Heart left ventricle (tissue), 16 donors: Measurements from ENCODE around the gene KCTD18. TPM values are rescaled to one million over a fixed set of nuclear protein-coding genes. Genes with fewer than 3 reads are reported as not detected.

Experiments
- ATAC-seq, 4 donors: fragments of 200-7000 bp; cut with Tn5 transposase; one replicate each; pipeline ENCODE4 v1.9.1; 2020 to 2022; ENCODE audit warnings: moderate library complexity in 4 of 4, mild to moderate bottlenecking in 3 of 4, moderate number of reproducible peaks in 1 of 4
- DNase-seq, 5 donors: peaks; one replicate each; pipeline ENCODE4 v3.0.0-alpha.2; 2020
- H3K27ac ChIP-seq, 12 donors: fragments of 200-600 bp; sonication (generic) in 4 of 12; one replicate each; pipeline versions ENCODE4 v1.5.0 to v1.8.0; 2016 to 2022; ENCODE audit warnings: mild to moderate bottlenecking in 2 of 12
- H3K27me3 ChIP-seq, 9 donors: fragments of 200-600 bp; sonication (generic) in 2 of 9; one replicate each; pipeline versions ENCODE4 v1.5.1 to v1.8.0; 2016 to 2022; ENCODE audit warnings: mild to moderate bottlenecking in 3 of 9
- H3K36me3 ChIP-seq, 9 donors: fragments of 200-600 bp; sonication (generic) in 2 of 9; one replicate each; pipeline versions ENCODE4 v1.5.0 to v1.8.0; 2018 to 2022; ENCODE audit warnings: mild to moderate bottlenecking in 2 of 9
- H3K4me1 ChIP-seq, 12 donors: fragments of 200-600 bp; sonication (generic) in 4 of 12; one replicate each; pipeline versions ENCODE4 v1.5.0 to v1.8.0; 2016 to 2022; ENCODE audit warnings: mild to moderate bottlenecking in 3 of 12
- H3K4me3 ChIP-seq, 12 donors: fragments of 200-600 bp; sonication (generic) in 4 of 12; one replicate each; pipeline versions ENCODE4 v1.5.0 to v1.8.0; 2017 to 2022; ENCODE audit warnings: mild to moderate bottlenecking in 9 of 12, moderate library complexity in 4 of 12
- H3K9me3 ChIP-seq, 12 donors: fragments of 200-600 bp; sonication (generic) in 4 of 12; one replicate each; pipeline versions ENCODE4 v1.5.0 to v1.8.0; 2016 to 2022; ENCODE audit warnings: mild to moderate bottlenecking in 1 of 12
- POLR2A ChIP-seq, 2 donors: fragments of 450-650 bp; IDR thresholded peaks; one replicate each; pipeline ENCODE4 v1.6.1; 2017; ENCODE audit warnings: antibody characterized with exemption in 2 of 2, mild to moderate bottlenecking in 2 of 2, moderate library complexity in 2 of 2
- WGBS, 4 donors: extraction: QIAGEN DNeasy Blood & Tissue Kit in 2 of 4; methylation state at CpG; one replicate each; pipeline versions ENCODE4 v1.1.5 to v1.1.7; 2013 to 2018; 5-methylcytosine and 5-hydroxymethylcytosine counted together
- intact Hi-C, 10 donors: fragments of 100-400 bp; cut with DNase I; formaldehyde crosslinking; loops; one replicate each; pipeline versions ENCODE4 v1.11.1 to v1.14.2; 2022
- polyA plus RNA-seq, 2 donors: library from polyadenylated mRNA; stranded (reverse); fragments of 200-250 nt; gene quantifications; one replicate each; pipeline ENCODE4 v1.2.3, GENCODE V29; 2013
- total RNA-seq, 9 donors: library from RNA; depleted of rRNA in 2 of 9; stranded (reverse); fragments of >200 nt in 2 of 9; fragmentation: NEBNext Ultra II Directional in 3 of 9; extraction: Animal tissue kit (Norgen Biotek cat#: 25700) in 3 of 9; gene quantifications; one replicate each; pipeline versions ENCODE4 v1.1.0 to v1.2.4, GENCODE V29; 2016 to 2023
- TF ChIP-seq, protein P1 (sequence below), 12 donors: fragments of 200-600 bp; sonication (generic) in 4 of 12; IDR thresholded peaks; one replicate each; pipeline versions ENCODE4 v1.5.0 to v1.8.0; 2018 to 2022; ENCODE audit warnings: antibody characterized with exemption in 12 of 12, mild to moderate bottlenecking in 5 of 12
- donor health status: ischemic (EF 13 %, LVEDD 7.1; RV severe dilation, severe dysfunction).
- donor health status: healthy with polysubstance abuse.
- donor health status: DM: no; HTN: yes; CAD: no.
- donor health status: DM: no; HTN: no; CAD: no.
- donor health status: ischemic (EF 25% LVEDD 6.9; RV normal size, moderate dysfunction).
- donor health status: ischemic (EF 25% LVEDD 5.7; RV mildly dilated, moderate dysfunction).
- donor health status: healthy.
- donor health status: DM: yes; HTN: yes; CAD: no.
- donor health status: ischemic (EF 35%, LVEDD 5.7; RV mildly dilated, moderate dysfunction).
- donor health status: nonischemic (EF 11% LVEDD 7.7; RV severe dilation, severe dysfunction).
- donor health status: DM: yes; HTN: yes; CAD: no.
- donor health status: PGD.
- donor health status: ischemic (EF 29% LVEDD 5.4; RV normal size, mild dysfunction).
- donor health status: nonischemic (EF 23%, LVEDD 6.1; RV moderate dilation, normal function).

Gene KCTD18
- total and polyA plus RNA-seq, 11 donors = 3.6 to 16.0 (median 11.8) TPM

GRCh38 chr2:200498402-200499162 is 11.3 kb downstream of the KCTD18 start:
- no peak for TF ChIP-seq POLR2A (IDR thresholded peaks at IDR 0.05)
- Histone ChIP-seq H3K27me3 (no peaks in the 10 kb centered on the region), H3K36me3 (peaks cover 0 to 70% (median 61%) of the 10 kb centered on the region in 9 donors), H3K4me3 (no peak overlapping the region), H3K27ac (no peak overlapping the region), H3K9me3 (no peaks in the 10 kb centered on the region), H3K4me1 (no peaks in the 10 kb centered on the region)
- intact Hi-C loops = no loop called here
- WGBS, 4 donors = 89 to 96% (median 91%) methylated on average over 2 of the region's 2 CpGs
- ATAC-seq (no peak), DNase-seq (no peak)

DNA sequence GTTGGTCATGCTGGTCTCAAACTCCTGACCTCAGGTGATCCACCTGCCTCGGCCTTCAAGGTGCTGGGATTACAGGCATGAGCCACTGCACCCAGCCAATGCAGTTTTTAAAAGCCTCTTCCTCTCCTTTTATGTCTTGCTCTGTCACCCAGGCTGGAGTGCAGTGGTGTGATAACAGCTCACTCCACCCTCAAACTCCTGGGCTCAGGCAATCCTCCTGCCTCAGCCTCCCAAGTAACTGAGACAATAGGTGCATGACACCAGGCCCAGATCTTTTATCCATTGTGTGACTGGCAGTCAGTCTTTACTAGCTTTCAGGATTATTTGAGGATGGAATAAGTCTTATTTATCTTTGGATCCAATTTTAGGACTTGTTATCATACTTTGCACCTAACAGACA is 13.2 kb downstream of the KCTD18 start:
- ATAC-seq (no peak), DNase-seq (no peak)
- 89 to 100% (median 97%) methylated on average over 1 of the region's 1 CpG for WGBS, 4 donors
- Histone ChIP-seq H3K9me3 (no peaks in the 10 kb centered on the region), H3K27me3 (no peaks in the 10 kb centered on the region), H3K4me3 (no peak overlapping the region), H3K4me1 (no peaks in the 10 kb centered on the region), H3K36me3 (peaks cover 0 to 75% (median 68%) of the 10 kb centered on the region in 9 donors), H3K27ac (no peak overlapping the region)
- TF ChIP-seq, protein P1, sequence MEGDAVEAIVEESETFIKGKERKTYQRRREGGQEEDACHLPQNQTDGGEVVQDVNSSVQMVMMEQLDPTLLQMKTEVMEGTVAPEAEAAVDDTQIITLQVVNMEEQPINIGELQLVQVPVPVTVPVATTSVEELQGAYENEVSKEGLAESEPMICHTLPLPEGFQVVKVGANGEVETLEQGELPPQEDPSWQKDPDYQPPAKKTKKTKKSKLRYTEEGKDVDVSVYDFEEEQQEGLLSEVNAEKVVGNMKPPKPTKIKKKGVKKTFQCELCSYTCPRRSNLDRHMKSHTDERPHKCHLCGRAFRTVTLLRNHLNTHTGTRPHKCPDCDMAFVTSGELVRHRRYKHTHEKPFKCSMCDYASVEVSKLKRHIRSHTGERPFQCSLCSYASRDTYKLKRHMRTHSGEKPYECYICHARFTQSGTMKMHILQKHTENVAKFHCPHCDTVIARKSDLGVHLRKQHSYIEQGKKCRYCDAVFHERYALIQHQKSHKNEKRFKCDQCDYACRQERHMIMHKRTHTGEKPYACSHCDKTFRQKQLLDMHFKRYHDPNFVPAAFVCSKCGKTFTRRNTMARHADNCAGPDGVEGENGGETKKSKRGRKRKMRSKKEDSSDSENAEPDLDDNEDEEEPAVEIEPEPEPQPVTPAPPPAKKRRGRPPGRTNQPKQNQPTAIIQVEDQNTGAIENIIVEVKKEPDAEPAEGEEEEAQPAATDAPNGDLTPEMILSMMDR (IDR thresholded peaks at IDR 0.05) = no peak
- no peak for TF ChIP-seq POLR2A (IDR thresholded peaks at IDR 0.05)
- intact Hi-C loops = no loop called here

GRCh38 chr2:200494048-200494447 is 15.8 kb downstream of the KCTD18 start:
- Histone ChIP-seq H3K4me1 (no peaks in the 10 kb centered on the region), H3K27ac (no peak overlapping the region), H3K4me3 (no peak overlapping the region), H3K27me3 (no peaks in the 10 kb centered on the region), H3K36me3 (peaks cover 2 to 100% (median 93%) of the 10 kb centered on the region in 9 donors), H3K9me3 (no peaks in the 10 kb centered on the region)
- WGBS, 4 donors = 71 to 98% (median 95%) methylated on average over 2 of the region's 2 CpGs
- TF ChIP-seq, protein P1 (IDR thresholded peaks at IDR 0.05) = no peak
- TF ChIP-seq POLR2A (IDR thresholded peaks at IDR 0.05) = no peak
- ATAC-seq (no peak), DNase-seq (no peak)
- intact Hi-C loops = no loop called here

DNA sequence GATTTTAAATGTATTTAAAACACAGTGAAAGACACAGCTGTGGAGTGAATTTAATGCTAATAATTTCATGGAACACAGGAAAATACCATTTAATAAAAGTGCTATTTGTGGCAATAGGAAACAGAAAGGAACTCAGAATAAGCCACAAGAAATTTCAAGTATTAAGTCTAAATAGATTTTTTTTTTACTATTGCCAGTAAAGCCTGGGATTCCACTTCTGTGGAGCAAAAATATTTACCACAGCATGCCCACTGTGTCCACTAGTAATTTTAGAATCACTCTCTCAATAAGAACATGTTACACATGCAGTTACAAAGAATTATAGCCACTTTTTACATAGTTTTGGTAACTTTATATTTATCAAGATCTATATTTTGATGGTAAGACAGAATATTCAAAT is 17.2 kb downstream of the KCTD18 start:
- DNase-seq (no peak), ATAC-seq (no peak)
- Histone ChIP-seq H3K4me1 (no peaks in the 10 kb centered on the region), H3K4me3 (no peak overlapping the region), H3K27me3 (no peaks in the 10 kb centered on the region), H3K36me3 (peaks cover 2 to 94% (median 83%) of the 10 kb centered on the region in 9 donors), H3K9me3 (no peaks in the 10 kb centered on the region), H3K27ac (no peak overlapping the region)
- intact Hi-C loops = no loop called here
- TF ChIP-seq, protein P1 (IDR thresholded peaks at IDR 0.05) = no peak
- TF ChIP-seq POLR2A (IDR thresholded peaks at IDR 0.05) = no peak

DNA sequence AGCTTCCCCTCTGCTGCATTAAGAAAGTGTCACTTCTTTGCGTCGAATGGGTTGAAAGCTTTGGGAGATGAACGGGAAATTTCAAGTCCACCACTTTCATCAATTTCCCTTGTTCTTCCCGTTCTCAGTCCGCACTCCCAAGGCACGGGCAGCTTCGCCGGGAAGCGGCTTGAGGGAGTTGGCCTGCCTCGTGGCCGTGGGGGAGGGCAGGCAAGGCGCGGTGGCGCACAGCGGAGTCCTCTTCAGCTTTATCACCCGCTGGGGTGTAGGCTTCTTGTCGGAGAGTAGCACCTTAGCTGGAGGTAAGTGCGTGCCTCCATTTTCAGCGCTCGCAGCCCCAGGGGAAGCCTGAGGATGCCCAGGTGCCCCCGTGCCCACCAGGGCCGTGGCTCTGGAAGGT is 19.9 kb downstream of the KCTD18 start:
- no peak overlapping the region for H3K4me3 ChIP-seq
- TF ChIP-seq, protein P1 (IDR thresholded peaks at IDR 0.05) = no peak
- TF ChIP-seq POLR2A (IDR thresholded peaks at IDR 0.05) = no peak
- H3K4me1 ChIP-seq = no peaks in the 10 kb centered on the region
- 94 to 96% (median 95%) methylated on average over 20 to 22 of the region's 22 CpGs for WGBS, 4 donors
- H3K9me3 ChIP-seq = no peaks in the 10 kb centered on the region
- H3K27me3 ChIP-seq = no peaks in the 10 kb centered on the region
- peaks cover 2 to 70% (median 59%) of the 10 kb centered on the region in 9 donors for H3K36me3 ChIP-seq
- intact Hi-C loops = no loop called here
- DNase-seq (no peak), ATAC-seq (no peak)
- no peak overlapping the region for H3K27ac ChIP-seq
